Endodermal cell (in vitro differentiated cells): ENCODE measurements around the gene INF2. TPM values are rescaled to one million over a fixed set of nuclear protein-coding genes. Genes with fewer than 3 reads are reported as not detected.

ENCODE experiments used
- DNase-seq: peaks from one replicate; pipeline ENCODE4 v3.0.0-alpha.2; 2017
- H3K27ac ChIP-seq: 2 replicates; pipeline ENCODE4 v1.5.1; 2013; ENCODE audit warnings: mild to moderate bottlenecking, low read depth, low read length, moderate library complexity
- H3K27me3 ChIP-seq: 2 replicates; pipeline ENCODE4 v1.6.1; 2013; ENCODE audit warnings: mild to moderate bottlenecking, low read length, moderate library complexity; ENCODE audit not compliant: insufficient read depth, control insufficient read depth, poor library complexity, severe bottlenecking
- H3K36me3 ChIP-seq: 2 replicates; pipeline ENCODE4 v1.7.0; 2013; ENCODE audit warnings: mild to moderate bottlenecking, low read length, moderate library complexity; ENCODE audit not compliant: control insufficient read depth, insufficient read depth
- H3K4me1 ChIP-seq: one replicate; pipeline ENCODE4 v1.7.0; 2013; ENCODE audit warnings: low read length; ENCODE audit not compliant: control insufficient read depth, insufficient read depth
- H3K4me3 ChIP-seq: 2 replicates; pipeline ENCODE4 v1.5.1; 2013; ENCODE audit warnings: mild to moderate bottlenecking, low read length, moderate library complexity
- H3K9ac ChIP-seq: 2 replicates; pipeline ENCODE4 v1.6.1; 2013; ENCODE audit warnings: mild to moderate bottlenecking, low read length, moderate library complexity; ENCODE audit not compliant: poor library complexity, severe bottlenecking; ENCODE audit errors: extremely low read depth
- H3K9me3 ChIP-seq: 2 replicates; pipeline ENCODE4 v1.6.1; 2013; ENCODE audit warnings: mild to moderate bottlenecking, low read length, moderate library complexity; ENCODE audit not compliant: control insufficient read depth
- H3K27ac Mint-ChIP-seq: 2 replicates; pipeline ENCODE4 v1.8.0; 2020; ENCODE audit warnings: mixed read lengths
- H3K27me3 Mint-ChIP-seq: 2 replicates; pipeline ENCODE4 v1.8.0; 2021; ENCODE audit warnings: mild to moderate bottlenecking, mixed read lengths; ENCODE audit not compliant: insufficient read depth
- H3K36me3 Mint-ChIP-seq: 2 replicates; pipeline ENCODE4 v1.8.0; 2020; ENCODE audit warnings: low read depth, mixed read lengths
- H3K4me1 Mint-ChIP-seq: 2 replicates; pipeline ENCODE4 v1.8.0; 2020; ENCODE audit warnings: mixed read lengths
- H3K4me3 Mint-ChIP-seq: 2 replicates; pipeline ENCODE4 v1.8.0; 2020; ENCODE audit warnings: mild to moderate bottlenecking, moderate library complexity, mixed read lengths
- H3K9me3 Mint-ChIP-seq: 2 replicates; pipeline ENCODE4 v1.8.0; 2020; ENCODE audit warnings: mild to moderate bottlenecking, mixed read lengths
- CTCF ChIP-seq: fragments of 200-600 bp; sonication (generic); conservative IDR thresholded peaks from 2 replicates; pipeline ENCODE4 v1.5.0; 2021; ENCODE audit warnings: antibody characterized with exemption, mild to moderate bottlenecking
- WGBS, 2 experiments: methylation state at CpG; one replicate each; pipeline versions ENCODE4 v1.1.5 to v1.1.7; 2013; ENCODE audit warnings: missing lambda C conversion rate in 2 of 2, mixed read lengths in 1 of 2; ENCODE audit not compliant: insufficient coverage in 1 of 2, insufficient read length in 1 of 2; 5-methylcytosine and 5-hydroxymethylcytosine counted together
- total RNA-seq, 2 donors: library from RNA; stranded (reverse); fragmentation: NEBNext Ultra II Directional in 1 of 2; extraction: Animal tissue kit (Norgen Biotek cat#: 25700) in 1 of 2; gene quantifications; 2 replicates in 1 of 2; 3 replicates in 1 of 2; pipeline ENCODE4 v1.2.1, GENCODE V29; 2021

The INF2 gene
- total RNA-seq, 2 donors from 2014 or later, result 99.7 to 114 TPM

DNA sequence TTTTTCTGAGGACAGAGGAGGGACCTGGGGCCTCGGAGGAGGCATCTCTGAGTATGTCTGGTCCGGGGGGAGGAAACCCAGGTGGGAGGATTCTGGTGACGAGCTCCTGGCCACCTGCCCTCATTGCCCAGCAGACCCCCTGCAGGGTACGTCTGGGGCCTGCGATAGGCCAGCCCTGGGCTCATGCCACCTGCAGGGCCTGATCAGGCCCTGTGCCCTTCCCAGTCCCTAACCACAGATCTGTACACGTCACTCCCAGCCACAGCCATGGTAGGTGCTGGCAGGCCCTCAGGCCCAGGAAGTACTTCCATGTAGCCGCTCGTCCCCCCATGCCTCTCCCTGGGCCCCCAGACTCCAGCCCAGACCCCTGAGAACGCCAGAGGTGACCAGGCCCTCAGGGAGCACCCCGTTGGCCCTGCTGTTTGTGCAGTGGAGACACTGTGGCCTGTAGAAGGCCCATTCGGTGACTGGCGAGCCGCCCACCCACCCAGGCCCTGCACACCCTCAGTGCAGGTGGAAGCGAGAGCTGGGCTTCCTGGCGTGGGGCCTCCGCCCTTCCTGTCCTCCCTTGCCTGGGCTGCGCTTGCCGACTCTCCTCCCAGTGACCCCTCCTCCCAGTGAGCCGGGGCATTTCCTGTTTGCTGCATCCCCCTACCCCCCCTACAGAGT, 5.7 kb downstream of the INF2 start:
- TF ChIP-seq CTCF, result no peak
- no peak overlapping the region for H3K9ac ChIP-seq
- no peak overlapping the region for H3K27ac ChIP-seq
- H3K4me3 ChIP-seq, result no peak overlapping the region
- no peaks in the 10 kb centered on the region for H3K9me3 ChIP-seq
- Mint-ChIP-seq H3K4me1 (peaks cover 15% of the 10 kb centered on the region), H3K4me3 (no peak overlapping the region), H3K27ac (peak overlapping the region; percentile 2), H3K27me3 (no peaks in the 10 kb centered on the region), H3K9me3 (no peaks in the 10 kb centered on the region), H3K36me3 (peaks cover 10% of the 10 kb centered on the region)
- no peaks in the 10 kb centered on the region for H3K27me3 ChIP-seq
- 88 to 91% methylated on average over 11 to 19 of the region's 19 CpGs for WGBS, 2 experiments
- peaks cover 14% of the 10 kb centered on the region for H3K36me3 ChIP-seq
- DNase-seq, result no peak
- H3K4me1 ChIP-seq, result peaks cover 15% of the 10 kb centered on the region

DNA sequence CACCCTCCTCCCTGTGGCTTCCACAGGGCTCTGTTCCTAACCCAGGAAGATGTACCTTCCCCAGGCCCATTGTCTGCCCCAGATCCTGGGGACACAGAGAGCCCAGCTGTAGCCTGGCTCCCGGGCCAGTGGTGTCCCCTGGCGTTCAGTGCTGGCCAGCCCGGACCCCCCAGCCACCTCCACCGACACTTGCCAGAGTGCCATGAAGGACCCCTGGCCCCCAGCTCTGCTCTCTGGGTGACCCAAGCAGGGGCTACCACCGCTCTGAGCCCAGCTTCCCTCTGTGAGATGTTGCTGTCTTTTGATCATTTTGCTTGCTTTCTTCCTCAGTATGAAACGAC, 6.2 kb downstream of the INF2 start:
- Mint-ChIP-seq H3K36me3 (peaks cover 10% of the 10 kb centered on the region), H3K27me3 (no peaks in the 10 kb centered on the region), H3K4me1 (peaks cover 17% of the 10 kb centered on the region), H3K4me3 (no peak overlapping the region), H3K27ac (peak overlapping the region; percentile 2), H3K9me3 (no peaks in the 10 kb centered on the region)
- no peak for DNase-seq
- Histone ChIP-seq H3K9ac (no peak overlapping the region), H3K27me3 (no peaks in the 10 kb centered on the region), H3K4me3 (no peak overlapping the region), H3K4me1 (peaks cover 14% of the 10 kb centered on the region), H3K36me3 (peaks cover 14% of the 10 kb centered on the region), H3K27ac (no peak overlapping the region), H3K9me3 (no peaks in the 10 kb centered on the region)
- WGBS, 2 experiments, result 66 to 83% methylated on average over 3 to 6 of the region's 6 CpGs
- TF ChIP-seq CTCF, result no peak

- no peak overlapping the region for H3K9ac ChIP-seq
- no peak for DNase-seq
- H3K4me3 ChIP-seq, result no peak overlapping the region
- no peak overlapping the region for H3K27ac ChIP-seq
- H3K36me3 ChIP-seq, result peaks cover 14% of the 10 kb centered on the region
- TF ChIP-seq CTCF, result no peak
- peaks cover 5% of the 10 kb centered on the region for H3K4me1 ChIP-seq
- Mint-ChIP-seq H3K4me1 (peaks cover 12% of the 10 kb centered on the region), H3K9me3 (no peaks in the 10 kb centered on the region), H3K36me3 (peaks cover 11% of the 10 kb centered on the region), H3K27ac (no peak overlapping the region), H3K27me3 (no peaks in the 10 kb centered on the region), H3K4me3 (no peak overlapping the region)
- no peaks in the 10 kb centered on the region for H3K27me3 ChIP-seq
- H3K9me3 ChIP-seq, result no peaks in the 10 kb centered on the region
- WGBS, 2 experiments, result 95 to 98% methylated on average over 6 to 14 of the region's 14 CpGs
These were observed 7.4 kb downstream of the INF2 start for GRCh38 chr14:104696671-104697316.
